Glomerular visceral epithelial cell (primary cell): ENCODE measurements around the gene HOOK2.

Experiments used
- DNase-seq: peaks from one replicate; pipeline ENCODE4 v3.0.0-alpha.2; 2016; ENCODE audit errors: extremely low spot score

HOOK2 gene

GRCh38 chr19:12783291-12783848 lies 8.0 kb upstream of the HOOK2 start:
- DNase-seq, result peak; percentile 38

GRCh38 chr19:12782424-12783290 lies 7.3 kb upstream of the HOOK2 start:
- peak; percentile 82 for DNase-seq

- no peak for DNase-seq
These were observed 6.7 kb upstream of the HOOK2 start for GRCh38 chr19:12782174-12782423.

- peak; percentile 83 for DNase-seq
These were observed 4.0 kb upstream of the HOOK2 start for GRCh38 chr19:12779162-12779993.

GRCh38 chr19:12778905-12779161 lies 3.5 kb upstream of the HOOK2 start:
- DNase-seq, result no peak

DNA sequence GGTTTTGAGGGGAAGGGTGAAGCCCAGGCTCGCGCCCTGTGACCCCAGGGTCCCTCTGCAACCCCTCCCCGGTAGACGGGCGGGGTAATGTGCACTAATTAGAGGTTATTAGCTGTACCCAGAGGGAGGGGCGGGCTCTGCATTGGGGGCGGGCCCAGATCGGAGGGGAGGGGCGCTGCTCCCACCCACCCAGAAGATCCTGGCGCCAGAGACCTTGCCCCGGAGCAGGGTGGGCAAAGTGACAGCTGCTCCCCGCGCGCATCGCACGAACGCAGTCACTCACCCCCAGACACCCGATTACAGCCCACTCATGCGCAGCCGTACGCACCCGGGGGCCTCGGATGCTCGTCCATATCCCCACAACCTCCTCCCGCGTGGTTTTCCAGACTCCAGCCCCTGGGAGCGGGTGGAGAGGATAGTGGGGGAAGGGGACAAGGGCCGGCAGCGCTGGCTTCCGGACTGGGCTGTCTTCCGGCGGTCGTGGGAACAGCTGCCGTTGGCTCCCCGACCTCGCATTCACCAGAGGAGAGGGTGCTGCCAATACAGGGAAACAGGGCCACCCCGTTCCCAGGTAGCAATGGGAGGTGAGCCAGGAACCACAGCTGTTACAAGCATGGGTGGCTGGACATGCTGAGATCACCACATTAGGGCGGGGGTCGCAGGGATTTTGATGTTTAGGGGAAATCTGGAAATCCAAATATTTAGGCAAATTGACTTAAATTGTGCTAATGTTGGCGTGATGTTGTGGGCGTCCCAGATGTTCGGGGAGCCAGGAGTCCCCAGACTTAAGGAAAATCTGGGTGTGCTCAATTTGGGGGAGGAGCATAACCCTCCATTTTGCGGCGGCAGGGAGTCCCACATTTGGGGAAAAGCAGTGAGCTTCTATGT lies 2.9 kb upstream of the HOOK2 start:
- peak; percentile 78 for DNase-seq

DNA sequence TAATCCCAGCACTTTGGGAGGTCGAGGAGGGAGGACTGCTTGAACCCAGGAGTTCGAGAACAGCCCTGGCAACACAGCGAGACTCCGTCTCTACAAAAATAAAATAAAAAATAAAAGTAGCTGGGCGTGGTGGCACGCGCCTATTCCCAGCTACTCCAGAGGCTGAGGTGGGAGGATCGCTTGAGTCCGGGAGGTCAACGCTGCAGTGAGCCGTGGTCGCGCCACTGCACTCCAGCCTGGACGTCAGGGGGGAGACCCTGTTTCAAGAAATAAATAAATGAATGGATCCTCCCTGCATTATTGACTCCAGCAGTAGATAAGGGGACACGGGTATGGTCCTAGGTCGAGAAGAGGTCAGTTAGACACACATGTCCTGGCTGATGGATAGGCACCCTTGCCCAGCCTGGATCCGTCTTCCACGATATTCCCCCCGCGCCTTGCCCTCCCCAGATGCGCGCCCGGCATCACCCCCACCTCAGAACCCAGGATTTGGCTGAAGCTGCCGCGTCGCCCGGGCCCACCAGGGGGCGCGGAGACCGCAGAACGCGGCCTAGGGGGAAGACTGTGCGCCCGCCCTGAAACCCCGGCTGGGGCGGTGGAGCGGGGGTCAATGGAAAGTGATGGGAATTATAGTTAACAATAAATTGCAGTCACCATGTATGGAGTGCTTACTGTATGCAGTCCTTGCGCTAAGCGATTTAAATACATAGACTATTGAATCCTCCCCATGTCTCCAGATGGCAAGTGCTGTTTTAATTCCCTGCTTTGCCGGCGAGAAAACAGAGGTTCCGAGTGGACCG lies 2.1 kb upstream of the HOOK2 start:
- peak; percentile 82 for DNase-seq

DNA sequence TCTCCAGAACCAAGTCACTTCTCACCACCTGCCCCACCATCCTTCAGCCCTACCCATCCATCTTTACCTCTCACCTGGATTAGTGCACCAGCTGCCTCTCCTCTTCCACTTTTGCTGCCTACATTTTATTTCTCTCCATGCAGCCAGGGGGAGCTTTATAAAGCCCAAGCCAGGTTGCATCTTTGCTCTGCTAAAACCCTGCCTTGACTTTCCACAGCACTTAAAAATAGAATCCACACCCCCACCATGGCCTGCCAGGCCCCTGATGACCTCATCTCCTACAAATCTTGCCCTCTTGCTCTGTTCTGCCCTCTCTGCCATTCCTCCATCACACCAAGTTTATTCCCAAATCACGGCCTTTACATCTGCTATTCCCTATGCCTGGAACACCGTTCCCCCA lies 1.8 kb downstream of the HOOK2 start:
- DNase-seq, result peak; percentile 54

GRCh38 chr19:12772323-12772722 lies 3.0 kb downstream of the HOOK2 start:
- no peak for DNase-seq

GRCh38 chr19:12770922-12771321 lies 4.4 kb downstream of the HOOK2 start:
- no peak for DNase-seq

DNA sequence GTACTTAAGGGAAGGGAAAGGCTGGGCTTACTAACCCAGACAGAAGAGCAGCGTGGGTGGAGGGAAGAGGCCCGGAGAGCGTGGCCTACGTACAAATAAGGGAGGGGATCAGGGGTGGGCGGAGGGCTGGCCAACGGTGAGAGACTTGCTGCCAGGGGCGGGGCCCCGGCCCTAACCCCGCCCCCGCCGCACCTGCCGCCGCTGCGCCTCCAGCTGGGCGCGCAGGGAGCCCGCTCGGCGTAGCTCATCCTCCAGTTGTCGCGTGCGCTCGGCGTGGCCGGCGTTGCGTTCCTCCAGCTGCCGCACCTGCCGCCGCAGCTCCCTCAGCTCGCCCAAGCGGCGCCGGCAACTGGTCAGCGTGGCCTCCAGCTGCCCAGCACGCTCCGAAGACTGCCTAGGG lies 5.7 kb downstream of the HOOK2 start:
- no peak for DNase-seq

GRCh38 chr19:12767666-12768065 lies 7.7 kb downstream of the HOOK2 start:
- no peak for DNase-seq

- DNase-seq, result no peak
These were observed 8.2 kb downstream of the HOOK2 start for GRCh38 chr19:12767150-12767549.

DNA sequence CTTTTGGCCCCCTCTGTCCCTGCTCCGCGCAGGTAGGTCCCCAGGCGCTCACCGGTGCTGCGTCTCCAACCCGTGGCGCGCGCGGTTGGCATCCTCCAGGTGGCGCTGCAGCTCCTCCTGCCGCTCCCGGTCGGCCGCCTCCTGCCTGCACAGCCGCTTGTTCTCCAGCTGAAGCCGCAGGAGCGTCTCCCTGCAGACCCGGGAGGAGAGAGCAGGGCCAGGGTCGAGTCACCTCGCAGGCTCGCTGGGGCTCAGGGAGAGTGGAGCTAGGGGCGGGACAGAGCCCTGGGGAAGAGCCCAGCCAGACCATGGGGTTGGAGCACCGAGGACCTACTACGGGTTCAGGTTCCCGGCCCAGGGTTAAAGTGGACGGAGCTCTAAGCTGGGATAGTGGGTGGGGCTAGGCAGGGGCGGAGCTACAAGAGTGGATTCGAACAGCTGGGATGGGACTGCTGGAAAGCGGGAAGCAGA lies 9.3 kb downstream of the HOOK2 start:
- peak; percentile 84 for DNase-seq

DNA sequence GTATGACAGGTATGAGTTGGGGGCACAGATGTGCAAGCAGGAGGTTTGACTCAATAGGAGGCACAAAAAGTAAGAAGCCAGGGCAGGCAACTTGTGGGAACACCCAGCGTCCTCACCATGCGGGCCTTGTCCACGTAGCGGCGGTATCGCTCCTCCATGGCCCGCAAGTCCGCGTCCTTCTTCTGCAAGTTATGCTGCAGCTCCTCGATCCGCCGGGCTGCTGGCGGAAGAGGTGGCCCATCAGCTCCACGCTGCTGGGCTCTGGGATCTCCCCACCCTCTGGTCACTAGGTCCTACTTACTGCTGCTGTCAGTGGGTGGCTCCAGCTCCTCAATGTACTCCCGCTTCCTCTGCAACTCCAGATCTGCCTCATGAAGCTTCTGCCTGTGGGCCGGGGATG lies 10.7 kb downstream of the HOOK2 start:
- no peak for DNase-seq

- DNase-seq, result no peak
These were observed 12.3 kb downstream of the HOOK2 start for GRCh38 chr19:12763100-12763499.

DNA sequence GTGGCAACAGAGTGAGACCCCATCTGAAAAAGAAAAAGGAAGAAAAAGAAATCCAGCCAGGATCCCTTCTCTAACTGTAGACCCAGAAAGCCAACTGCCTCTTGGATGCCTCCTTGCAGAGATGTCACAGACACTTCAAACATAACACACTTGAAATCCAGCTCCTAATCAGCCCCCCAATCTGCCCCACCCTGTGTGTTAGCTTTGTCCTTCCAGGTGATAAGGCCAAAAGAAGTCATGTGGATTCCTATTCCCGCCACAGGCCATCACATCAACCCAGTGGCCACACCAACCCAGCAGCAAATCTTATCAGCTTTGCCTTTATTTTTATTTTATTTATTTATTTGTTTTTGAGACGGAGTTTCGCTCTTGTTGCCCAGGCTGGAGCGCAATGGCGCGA lies 15.7 kb downstream of the HOOK2 start:
- DNase-seq, result no peak

DNA sequence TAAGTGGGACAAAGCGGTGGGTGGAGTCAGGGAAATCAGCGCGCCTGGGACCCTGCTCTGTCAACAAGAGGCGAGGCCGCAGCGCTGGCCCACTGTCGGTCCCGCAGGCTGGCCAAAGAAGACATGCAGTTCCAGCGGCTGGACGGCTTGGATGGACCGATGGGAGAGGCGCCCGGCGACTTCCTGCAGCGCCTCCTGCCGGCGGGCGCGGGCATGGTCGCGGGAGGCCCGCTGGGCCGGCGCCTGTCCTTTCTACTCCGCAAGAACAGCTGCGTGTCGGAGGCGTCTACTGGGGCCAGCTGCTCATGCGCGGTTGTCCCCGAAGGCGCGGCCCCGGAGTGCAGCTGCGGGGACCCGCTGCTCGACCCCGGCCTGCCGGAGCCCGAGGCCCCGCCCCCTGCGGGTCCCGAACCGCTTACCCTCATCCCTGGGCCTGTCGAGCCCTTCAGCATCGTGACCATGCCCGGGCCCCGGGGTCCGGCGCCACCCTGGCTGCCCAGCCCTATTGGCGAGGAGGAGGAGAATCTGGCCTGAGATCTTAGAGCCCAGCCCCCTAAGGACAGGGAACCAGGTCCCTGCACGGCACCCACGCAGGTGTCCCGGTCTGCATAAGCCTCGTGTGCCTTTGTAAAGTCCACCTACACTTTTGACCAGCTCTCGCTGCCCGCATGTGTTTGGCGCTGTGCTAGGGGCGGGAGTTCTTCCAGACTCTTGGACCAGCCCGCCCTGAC lies 17.6 kb downstream of the HOOK2 start:
- peak; percentile 67 for DNase-seq

DNA sequence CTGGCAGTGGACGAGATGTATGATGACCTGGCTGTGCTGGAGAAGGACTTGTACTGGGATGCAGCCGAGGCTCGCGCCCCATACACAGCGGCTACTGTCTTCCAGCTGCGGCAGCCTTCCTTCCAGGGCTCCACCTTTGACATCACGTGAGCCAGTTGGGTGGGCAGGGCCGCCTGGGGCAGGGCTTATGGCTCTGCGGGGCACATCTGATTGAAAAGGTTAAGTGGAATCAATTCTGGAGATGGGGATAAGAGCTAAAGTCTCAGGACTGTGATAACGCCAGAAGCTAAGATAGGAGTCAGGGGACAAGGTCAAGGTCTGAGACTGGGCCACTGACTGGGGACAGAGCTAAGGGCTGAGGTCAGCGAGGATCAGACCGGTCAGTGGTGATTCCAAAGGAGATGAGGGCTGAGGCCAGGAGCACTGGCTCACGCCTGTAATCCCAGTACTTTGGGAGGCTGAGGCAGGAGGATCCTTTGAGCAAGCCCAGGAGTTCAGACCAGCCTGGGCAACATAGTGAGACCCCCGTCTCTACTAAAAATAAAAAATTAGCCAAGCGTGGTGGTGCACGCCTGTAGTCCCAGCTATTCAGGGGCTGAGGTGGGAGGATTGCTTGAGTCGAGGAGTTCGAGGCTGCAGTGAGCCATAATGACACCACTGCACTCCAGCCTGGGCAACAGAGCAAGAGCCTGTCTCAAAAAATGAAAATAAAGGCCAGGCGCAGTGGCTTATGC lies 19.0 kb downstream of the HOOK2 start:
- no peak for DNase-seq
